Esophagus mucosa (tissue), 1 donor: ENCODE results near the gene HOXB3. TPM values are rescaled to one million over a fixed set of nuclear protein-coding genes. Genes with fewer than 3 reads are reported as not detected.

ENCODE experiments used
- ATAC-seq: fragments of 200-7000 bp; cut with Tn5 transposase; one replicate; pipeline ENCODE4 v1.9.1; 2020
- total RNA-seq: library from RNA; stranded (reverse); gene quantifications from one replicate; pipeline ENCODE4 v1.2.4, GENCODE V29; 2023
- donor health status: DM: yes; HTN: yes; CAD: no.

The HOXB3 gene
- total RNA-seq, 1 donor from 2014 or later, result 6.0 TPM

- no peak for ATAC-seq
These were observed 5.8 kb downstream of the HOXB3 start for GRCh38 chr17:48584223-48584741.

GRCh38 chr17:48583708-48584222 is 6.3 kb downstream of the HOXB3 start:
- ATAC-seq, result no peak

GRCh38 chr17:48582750-48583069 is 7.3 kb downstream of the HOXB3 start:
- no peak for ATAC-seq

- ATAC-seq, result no peak
These were observed 10.1 kb downstream of the HOXB3 start for GRCh38 chr17:48579760-48580554.

GRCh38 chr17:48579471-48579759 is 10.6 kb downstream of the HOXB3 start:
- ATAC-seq, result no peak

- ATAC-seq, result peak; percentile 29
These were observed 11.2 kb downstream of the HOXB3 start for GRCh38 chr17:48578616-48579470.

GRCh38 chr17:48577946-48578615 is 12.0 kb downstream of the HOXB3 start, which contains the start of gene HOXB4:
Gene HOXB4 (minus strand): TSS chr17:48578350. CDS start chr17:48578319, 31 bp downstream.
- peak; percentile 20 for ATAC-seq

GRCh38 chr17:48577330-48577945 is 12.6 kb downstream of the HOXB3 start:
- peak; percentile 4 for ATAC-seq

GRCh38 chr17:48576479-48577309 is 13.3 kb downstream of the HOXB3 start:
- ATAC-seq, result peak; percentile 20

GRCh38 chr17:48575673-48576478 is 14.2 kb downstream of the HOXB3 start:
- ATAC-seq, result no peak

- no peak for ATAC-seq
These were observed 14.9 kb downstream of the HOXB3 start for GRCh38 chr17:48575066-48575582.

- ATAC-seq, result no peak
These were observed 15.5 kb downstream of the HOXB3 start for GRCh38 chr17:48574505-48575065.

- no peak for ATAC-seq
These were observed 18.1 kb downstream of the HOXB3 start for GRCh38 chr17:48571826-48572417.

- no peak for ATAC-seq
These were observed 18.8 kb downstream of the HOXB3 start for GRCh38 chr17:48571024-48571818.

GRCh38 chr17:48570325-48571023 is 19.6 kb downstream of the HOXB3 start:
- ATAC-seq, result no peak

GRCh38 chr17:48569674-48570324 is 20.2 kb downstream of the HOXB3 start:
- no peak for ATAC-seq

GRCh38 chr17:48569240-48569582 is 20.8 kb downstream of the HOXB3 start:
- no peak for ATAC-seq
